Calu3 (cell line): ENCODE measurements around the gene PRG2. TPM values are rescaled to one million over a fixed set of nuclear protein-coding genes. Genes with fewer than 3 reads are reported as not detected.
"Not testable (repeated sequence)": the region's sequence is repeated elsewhere in the genome, so short reads cannot be mapped to it uniquely, and the experiment has no call there.

Source experiments
- BruUV-seq: library from RNA; stranded (reverse); fragments of 400-500 nt; replicated peaks from 2 replicates; lab custom pipeline; 2021; lab: Mats Ljungman, UMichigan
- CTCF ChIA-PET: fragments of 300-600 bp; sonication (Branson Sonifier 250); formaldehyde crosslinking; loops from one replicate; lab custom pipeline; 2022; ENCODE audit warnings: antibody characterized with exemption; lab: Charles Lee
- DNase-seq: peaks from one replicate; pipeline ENCODE4 v3.0.0; 2022
- H3K27ac Mint-ChIP-seq: one replicate; pipeline ENCODE4 v1.8.0; 2022; ENCODE audit warnings: mixed read lengths; ENCODE audit not compliant: unreplicated experiment
- H3K27me3 Mint-ChIP-seq: one replicate; pipeline ENCODE4 v1.8.0; 2022; ENCODE audit warnings: mixed read lengths; ENCODE audit not compliant: unreplicated experiment
- H3K36me3 Mint-ChIP-seq: one replicate; pipeline ENCODE4 v1.8.0; 2022; ENCODE audit warnings: mild to moderate bottlenecking, moderate library complexity, mixed read lengths; ENCODE audit not compliant: insufficient read depth, unreplicated experiment
- H3K4me1 Mint-ChIP-seq: one replicate; pipeline ENCODE4 v1.8.0; 2022; ENCODE audit warnings: mild to moderate bottlenecking, low read depth, mixed read lengths; ENCODE audit not compliant: unreplicated experiment
- H3K4me3 Mint-ChIP-seq: one replicate; pipeline ENCODE4 v1.8.0; 2022; ENCODE audit warnings: mild to moderate bottlenecking, low read depth, moderate library complexity, mixed read lengths; ENCODE audit not compliant: unreplicated experiment
- H3K9me3 Mint-ChIP-seq: one replicate; pipeline ENCODE4 v1.8.0; 2022; ENCODE audit warnings: low read depth, mixed read lengths; ENCODE audit not compliant: unreplicated experiment
- intact Hi-C: fragments of 100-400 bp; cut with micrococcal nuclease; formaldehyde crosslinking; loops from one replicate; pipeline ENCODE4 v1.10.0; 2022; ENCODE audit not compliant: unreplicated experiment
- total RNA-seq: library from RNA; stranded (reverse); gene quantifications from 2 replicates; pipeline ENCODE4 v1.2.3, GENCODE V29; 2022
- TF ChIP-seq, protein P1 (sequence below): fragments of 200-600 bp; IDR thresholded peaks from one replicate; pipeline ENCODE4 v1.8.0; 2022; ENCODE audit warnings: antibody characterized with exemption; ENCODE audit not compliant: unreplicated experiment

The PRG2 gene
- total RNA-seq, 1 experiment from 2014 or later, result not detected

DNA sequence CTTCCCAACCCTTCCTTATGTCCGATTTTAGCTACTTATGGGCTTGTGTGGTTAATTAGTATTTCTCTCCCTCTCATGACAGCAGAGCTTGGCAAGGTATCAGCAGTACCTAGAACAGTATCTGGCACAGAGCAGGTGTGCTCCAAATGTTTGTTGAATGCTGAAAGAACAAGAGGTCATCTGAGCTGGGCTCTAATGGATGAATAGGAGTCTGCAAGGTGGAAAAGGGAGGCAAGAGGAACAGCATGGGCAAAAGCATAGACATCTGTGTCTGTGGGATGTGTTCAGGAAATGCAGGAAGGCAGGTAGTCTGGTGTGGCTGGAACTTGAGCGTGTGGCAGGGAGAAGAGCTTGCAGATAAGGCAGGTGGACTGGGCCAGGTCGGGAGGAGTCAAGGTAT lies 28.5 kb downstream of the PRG2 start:
- intact Hi-C loops, result no loop called here
- Mint-ChIP-seq H3K4me3 (no peak overlapping the region), H3K27ac (no peak overlapping the region), H3K4me1 (peaks cover 6% of the 10 kb centered on the region), H3K9me3 (no peaks in the 10 kb centered on the region), H3K36me3 (no peaks in the 10 kb centered on the region), H3K27me3 (peaks cover 57% of the 10 kb centered on the region)
- CTCF ChIA-PET, result no interaction called here
- TF ChIP-seq, protein P1, sequence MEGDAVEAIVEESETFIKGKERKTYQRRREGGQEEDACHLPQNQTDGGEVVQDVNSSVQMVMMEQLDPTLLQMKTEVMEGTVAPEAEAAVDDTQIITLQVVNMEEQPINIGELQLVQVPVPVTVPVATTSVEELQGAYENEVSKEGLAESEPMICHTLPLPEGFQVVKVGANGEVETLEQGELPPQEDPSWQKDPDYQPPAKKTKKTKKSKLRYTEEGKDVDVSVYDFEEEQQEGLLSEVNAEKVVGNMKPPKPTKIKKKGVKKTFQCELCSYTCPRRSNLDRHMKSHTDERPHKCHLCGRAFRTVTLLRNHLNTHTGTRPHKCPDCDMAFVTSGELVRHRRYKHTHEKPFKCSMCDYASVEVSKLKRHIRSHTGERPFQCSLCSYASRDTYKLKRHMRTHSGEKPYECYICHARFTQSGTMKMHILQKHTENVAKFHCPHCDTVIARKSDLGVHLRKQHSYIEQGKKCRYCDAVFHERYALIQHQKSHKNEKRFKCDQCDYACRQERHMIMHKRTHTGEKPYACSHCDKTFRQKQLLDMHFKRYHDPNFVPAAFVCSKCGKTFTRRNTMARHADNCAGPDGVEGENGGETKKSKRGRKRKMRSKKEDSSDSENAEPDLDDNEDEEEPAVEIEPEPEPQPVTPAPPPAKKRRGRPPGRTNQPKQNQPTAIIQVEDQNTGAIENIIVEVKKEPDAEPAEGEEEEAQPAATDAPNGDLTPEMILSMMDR, result no peak
- DNase-seq, result no peak
- BruUV-seq, result no TSS peak

DNA sequence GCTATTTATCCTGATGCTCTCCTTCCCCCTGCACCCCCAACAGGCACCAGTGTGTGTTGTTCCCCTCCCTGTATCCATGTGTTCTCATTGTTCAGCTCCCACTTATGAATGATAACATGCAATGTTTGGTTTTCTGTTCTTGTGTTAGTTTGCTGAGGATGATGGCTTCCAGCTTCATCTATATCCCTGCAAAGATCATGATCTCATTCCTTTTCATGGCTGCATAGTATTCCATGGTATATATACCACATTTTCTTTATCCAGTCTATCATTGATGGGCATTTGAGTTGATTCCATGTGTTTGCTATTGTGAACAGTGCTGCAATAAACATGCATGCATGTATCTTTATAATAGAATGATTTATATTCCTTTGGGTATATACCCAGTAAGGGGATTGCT lies 29.0 kb downstream of the PRG2 start:
- peaks cover 52% of the 10 kb centered on the region for H3K27me3 Mint-ChIP-seq
- DNase-seq, H3K4me1 Mint-ChIP-seq, CTCF ChIA-PET, H3K27ac Mint-ChIP-seq, intact Hi-C loops, H3K36me3 Mint-ChIP-seq, BruUV-seq, H3K4me3 Mint-ChIP-seq, H3K9me3 Mint-ChIP-seq: not testable (repeated sequence)

DNA sequence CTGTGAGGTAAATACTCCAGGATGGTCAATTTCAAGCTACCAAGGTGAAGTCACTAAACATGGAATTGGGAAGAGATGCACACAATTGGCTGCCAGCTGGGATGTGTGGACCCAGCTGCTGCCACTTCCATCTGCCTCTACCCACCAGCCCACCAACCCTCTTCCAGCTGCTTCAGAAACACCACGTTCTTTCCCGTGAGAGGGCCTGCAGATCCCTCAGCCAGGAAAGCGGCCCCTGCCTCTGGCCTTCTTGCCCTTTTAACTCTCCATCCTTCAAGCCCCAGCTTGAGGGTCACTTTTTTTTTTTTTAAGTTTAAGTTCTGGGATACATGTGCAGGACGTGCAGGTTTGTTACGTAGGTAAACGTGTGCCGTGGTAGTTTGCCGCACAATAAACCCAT lies 29.5 kb downstream of the PRG2 start:
- H3K4me1 Mint-ChIP-seq, result peaks cover 6% of the 10 kb centered on the region
- no peaks in the 10 kb centered on the region for H3K36me3 Mint-ChIP-seq
- CTCF ChIA-PET, result interaction anchor here (0.7 kb wide), 1 partner anchor 19 kb away, joined by 3 read pairs; no protein-coding TSS in a partner anchor
- no peak overlapping the region for H3K4me3 Mint-ChIP-seq
- no peaks in the 10 kb centered on the region for H3K9me3 Mint-ChIP-seq
- intact Hi-C loops, result no loop called here
- no peak for DNase-seq
- H3K27ac Mint-ChIP-seq, result no peak overlapping the region
- peaks cover 47% of the 10 kb centered on the region for H3K27me3 Mint-ChIP-seq
- BruUV-seq, result no TSS peak
- TF ChIP-seq, protein P1, result no peak

DNA sequence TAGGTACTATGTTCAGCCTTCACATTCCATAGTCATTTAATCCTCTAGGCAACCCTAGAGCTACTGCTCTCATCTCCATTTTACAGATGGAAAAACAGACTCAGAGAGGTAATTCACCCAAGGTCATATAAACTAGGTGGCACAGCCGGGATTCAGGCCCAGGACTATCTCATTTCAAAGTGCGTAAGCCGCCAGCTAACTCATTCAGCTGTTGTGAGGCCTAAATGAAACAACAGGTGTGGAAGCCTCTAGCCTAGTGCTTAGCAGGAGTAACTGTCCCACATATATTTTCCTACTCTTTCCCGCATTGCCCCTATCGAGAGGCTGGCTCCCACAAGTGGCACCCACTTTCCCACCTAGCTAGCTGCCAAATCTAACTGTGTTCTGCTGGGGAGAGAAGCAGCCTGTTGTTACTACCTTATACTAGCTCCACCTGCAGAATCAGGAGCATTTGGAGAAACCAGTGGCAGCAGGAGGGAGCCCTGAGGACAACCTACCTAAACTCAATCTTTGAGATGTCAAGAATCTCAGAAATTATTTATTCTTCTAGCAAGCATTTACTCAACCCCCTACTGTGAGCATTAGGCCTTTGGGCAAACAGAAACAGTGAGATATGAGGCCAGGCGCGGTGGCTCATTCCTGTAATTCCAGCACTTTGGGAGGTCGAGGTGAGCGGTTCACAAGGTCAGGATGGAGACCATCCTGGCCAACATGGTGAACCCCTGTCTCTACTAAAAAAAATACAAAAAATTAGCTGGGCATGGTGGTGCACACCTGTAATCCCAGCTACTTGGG lies 30.4 kb downstream of the PRG2 start:
- H3K27me3 Mint-ChIP-seq, result peaks cover 40% of the 10 kb centered on the region
- H3K4me1 Mint-ChIP-seq, result peaks cover 6% of the 10 kb centered on the region
- TF ChIP-seq, protein P1, result no peak
- no TSS peak for BruUV-seq
- no peaks in the 10 kb centered on the region for H3K9me3 Mint-ChIP-seq
- H3K4me3 Mint-ChIP-seq, result no peak overlapping the region
- H3K36me3 Mint-ChIP-seq, result no peaks in the 10 kb centered on the region
- H3K27ac Mint-ChIP-seq, result no peak overlapping the region
- CTCF ChIA-PET, result interaction anchor here (0.6 kb wide), 2 partner anchors 10 to 14 kb away, joined by 4 read pairs; no protein-coding TSS in a partner anchor
- intact Hi-C loops, result no loop called here
- no peak for DNase-seq

DNA sequence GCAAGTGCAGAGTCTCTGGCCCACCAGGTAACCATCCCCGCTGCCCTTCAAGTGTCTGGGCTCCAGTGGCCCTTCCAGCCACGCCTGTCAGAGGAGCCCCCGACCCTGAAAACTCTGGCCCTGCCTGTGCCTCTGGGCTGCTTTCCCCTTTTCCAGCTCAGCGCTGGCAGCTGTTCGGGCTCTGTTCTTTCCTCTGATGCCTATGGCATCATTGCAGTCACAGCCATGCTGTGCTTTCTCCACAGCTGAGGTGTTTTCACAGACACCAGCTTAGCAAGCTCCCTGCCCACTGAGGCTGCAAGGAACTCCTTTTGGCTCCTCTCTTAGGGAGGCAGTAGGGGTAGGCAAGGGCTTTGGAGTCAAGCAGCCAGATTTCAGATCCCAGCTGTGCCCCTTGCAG lies 31.1 kb downstream of the PRG2 start:
- no peak overlapping the region for H3K27ac Mint-ChIP-seq
- no peak overlapping the region for H3K4me3 Mint-ChIP-seq
- peaks cover 6% of the 10 kb centered on the region for H3K4me1 Mint-ChIP-seq
- CTCF ChIA-PET, result interaction anchor here (0.6 kb wide), 1 partner anchor 14 kb away, joined by 4 read pairs; no protein-coding TSS in a partner anchor
- TF ChIP-seq, protein P1, result no peak
- peaks cover 40% of the 10 kb centered on the region for H3K27me3 Mint-ChIP-seq
- no peak for DNase-seq
- BruUV-seq, result no TSS peak
- no peaks in the 10 kb centered on the region for H3K9me3 Mint-ChIP-seq
- intact Hi-C loops, result no loop called here
- no peaks in the 10 kb centered on the region for H3K36me3 Mint-ChIP-seq
